Ecto neural progenitor cell (in vitro differentiated cells): ENCODE results near the gene CDC42.
"Not testable (repeated sequence)": the region's sequence is repeated elsewhere in the genome, so short reads cannot be mapped to it uniquely, and the experiment has no call there.

Experiments used
- DNase-seq: peaks from one replicate; pipeline ENCODE4 v3.0.0-alpha.2; 2018; ENCODE audit warnings: low spot score

The CDC42 gene

DNA sequence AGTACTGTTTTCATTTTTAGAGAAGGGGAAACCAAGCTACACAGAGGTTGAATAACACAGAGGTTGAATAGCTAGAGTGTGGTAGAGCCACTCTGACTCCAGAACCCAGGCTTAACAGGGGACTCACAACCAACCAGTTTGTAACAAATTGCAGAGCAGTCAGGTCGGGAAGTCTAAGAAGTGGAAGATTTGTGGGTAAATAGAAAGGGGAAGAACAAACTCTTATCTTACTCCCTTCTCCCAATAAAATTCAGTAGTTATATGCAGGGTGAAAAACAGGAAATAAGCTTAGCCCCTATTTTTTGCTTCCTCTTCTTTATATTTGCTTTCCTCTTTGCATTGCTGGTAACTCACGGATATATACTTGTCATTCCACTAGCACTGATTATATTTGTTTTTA is 23.2 kb downstream of the CDC42 start:
- no peak for DNase-seq

DNA sequence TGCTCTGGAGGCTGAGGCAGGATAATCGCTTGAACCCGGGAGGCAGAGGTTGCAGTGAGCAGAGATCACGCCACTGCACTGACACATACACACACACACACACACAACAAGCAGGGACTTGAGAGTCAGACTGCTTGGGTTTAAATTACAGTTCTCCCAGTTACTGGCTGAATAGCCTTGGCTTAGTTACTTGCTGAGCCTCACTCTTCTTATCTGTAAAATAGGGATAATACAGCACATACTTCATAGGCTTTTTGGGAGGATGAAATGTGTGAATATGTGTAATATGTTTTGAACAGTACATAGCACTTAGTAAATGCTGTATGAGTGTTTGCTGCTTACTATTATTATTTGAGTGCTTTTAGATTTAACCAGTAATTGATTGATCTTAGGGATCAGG is 23.8 kb downstream of the CDC42 start:
- no peak for DNase-seq

DNA sequence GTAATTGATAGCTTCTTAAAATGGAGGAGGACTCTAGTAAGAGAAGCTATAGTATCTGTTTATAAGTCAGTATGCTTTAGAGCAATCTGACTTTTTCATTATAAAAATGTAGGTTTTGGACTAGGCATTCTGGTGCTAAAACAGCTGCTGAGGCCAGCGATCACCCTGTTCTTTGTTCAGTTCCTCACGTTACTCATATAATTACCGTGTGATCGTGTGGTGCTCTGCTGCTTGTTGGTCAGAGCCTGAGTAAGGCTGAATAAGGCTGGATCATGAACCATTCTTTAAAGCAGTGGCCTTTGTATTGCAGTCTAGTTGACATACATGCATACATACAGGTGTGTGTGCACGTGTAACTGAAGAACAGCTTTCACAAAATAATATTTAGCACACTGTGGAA is 25.2 kb downstream of the CDC42 start:
- DNase-seq = no peak

DNA sequence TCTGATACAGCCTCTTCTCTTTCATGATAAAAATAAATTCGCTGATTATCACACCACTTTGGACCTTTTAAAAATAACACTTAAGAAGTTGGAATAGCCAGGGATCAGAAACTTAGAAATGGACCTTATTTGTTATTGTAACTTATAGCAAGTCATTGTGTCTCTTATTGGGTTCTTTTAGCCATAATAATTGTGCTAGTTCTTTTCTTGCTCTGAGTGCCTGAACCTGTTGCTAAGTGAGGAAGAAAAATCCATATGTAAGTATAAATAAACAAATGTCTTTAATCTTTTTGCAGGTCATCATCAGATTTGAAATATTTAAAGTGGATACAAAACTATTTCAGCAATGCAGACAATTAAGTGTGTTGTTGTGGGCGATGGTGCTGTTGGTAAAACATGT is 25.6 kb downstream of the CDC42 start:
- DNase-seq = no peak

DNA sequence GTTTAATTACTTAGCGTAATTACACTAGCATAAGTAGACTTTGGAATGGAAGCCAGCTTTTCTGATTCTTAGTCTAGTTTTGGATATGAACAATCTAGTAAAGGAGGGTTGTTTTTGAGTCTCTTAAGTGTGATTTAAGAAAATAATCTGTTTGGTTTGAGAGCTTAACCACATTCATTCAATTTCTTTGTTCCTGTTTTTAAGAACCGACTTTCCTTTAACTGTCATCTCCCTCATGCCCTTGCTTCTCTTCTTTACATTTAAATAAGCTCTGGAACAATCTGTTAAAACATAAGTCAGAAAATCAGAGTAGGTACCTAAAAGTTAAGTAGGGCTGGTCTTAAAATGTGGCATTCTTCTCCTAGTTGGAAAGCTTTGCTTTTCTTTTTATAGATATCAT is 27.7 kb downstream of the CDC42 start:
- no peak for DNase-seq

DNA sequence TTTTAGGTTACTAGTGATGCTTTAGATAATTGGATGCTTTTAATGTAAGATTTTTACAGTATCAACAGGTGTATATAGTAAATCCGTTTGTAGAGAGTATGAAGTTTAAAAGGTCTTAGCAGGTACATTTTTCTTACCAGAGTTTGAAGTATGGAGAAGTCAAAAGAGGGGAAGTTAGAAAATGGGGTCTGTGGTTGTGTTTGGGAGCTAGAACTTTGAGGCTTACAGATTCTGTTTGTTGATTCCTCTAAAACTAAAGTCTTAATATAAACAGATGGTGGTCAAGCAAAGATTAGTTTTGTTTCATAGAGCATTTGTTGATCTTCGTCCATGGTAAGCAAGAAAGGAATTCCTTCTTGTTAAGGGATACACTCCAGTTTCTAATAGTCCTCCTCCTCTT is 35.8 kb downstream of the CDC42 start:
- no peak for DNase-seq

DNA sequence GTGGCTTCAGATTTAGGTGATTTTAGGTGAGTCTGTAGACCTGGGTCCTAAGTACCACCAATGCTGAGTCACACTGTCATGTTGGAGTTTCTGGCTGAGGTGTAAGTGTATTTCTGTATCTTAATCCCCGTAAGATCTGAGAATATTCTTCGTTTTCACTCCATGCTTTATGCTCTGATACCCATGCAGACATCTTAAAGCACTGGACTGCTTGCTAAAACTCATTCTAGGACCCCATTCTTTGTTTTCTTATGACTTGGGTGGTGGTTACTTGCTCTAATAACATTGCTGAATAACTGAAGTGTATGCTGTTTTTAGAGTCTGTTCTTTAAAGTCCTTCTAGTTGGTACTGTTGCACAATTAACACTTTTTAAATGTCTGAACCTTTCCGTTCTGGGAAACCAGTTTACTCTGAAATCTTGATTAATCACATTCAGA is 36.6 kb downstream of the CDC42 start:
- DNase-seq = no peak

DNA sequence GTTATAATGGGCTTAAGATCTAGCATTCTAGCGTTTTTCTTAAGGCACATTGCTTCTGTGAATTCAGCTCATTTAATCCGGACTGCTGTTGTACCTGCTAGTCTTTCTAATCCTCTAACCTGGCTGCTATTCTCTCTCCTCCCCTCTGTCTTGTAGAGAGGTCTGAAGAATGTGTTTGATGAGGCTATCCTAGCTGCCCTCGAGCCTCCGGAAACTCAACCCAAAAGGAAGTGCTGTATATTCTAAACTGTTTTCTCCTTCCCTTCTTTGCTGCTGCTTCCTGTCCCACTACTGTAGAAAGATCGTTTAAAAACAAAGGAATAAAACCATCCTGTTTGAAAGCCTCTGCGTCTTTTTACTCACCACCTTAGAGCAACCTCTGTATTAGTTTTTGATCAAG is 37.3 kb downstream of the CDC42 start:
- no peak for DNase-seq

DNA sequence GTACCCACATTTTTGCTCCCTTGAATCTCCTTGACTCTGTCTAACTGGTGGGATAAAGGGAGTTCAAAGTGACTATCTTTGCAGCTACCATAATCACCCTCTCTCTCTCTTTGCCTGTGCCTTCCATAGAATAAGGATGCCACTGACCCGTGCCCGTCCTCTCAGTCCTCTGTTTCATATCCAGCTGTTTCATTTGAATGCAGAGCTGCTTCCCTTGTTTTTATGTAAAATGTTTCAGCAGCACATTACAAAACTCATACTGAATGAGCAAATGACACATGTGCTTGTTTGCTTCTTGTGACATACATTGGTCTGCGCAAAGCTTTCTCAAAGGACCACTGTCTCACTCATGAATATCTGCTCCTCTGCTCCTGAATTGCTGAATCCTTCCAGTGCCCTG is 38.4 kb downstream of the CDC42 start:
- DNase-seq = no peak

DNA sequence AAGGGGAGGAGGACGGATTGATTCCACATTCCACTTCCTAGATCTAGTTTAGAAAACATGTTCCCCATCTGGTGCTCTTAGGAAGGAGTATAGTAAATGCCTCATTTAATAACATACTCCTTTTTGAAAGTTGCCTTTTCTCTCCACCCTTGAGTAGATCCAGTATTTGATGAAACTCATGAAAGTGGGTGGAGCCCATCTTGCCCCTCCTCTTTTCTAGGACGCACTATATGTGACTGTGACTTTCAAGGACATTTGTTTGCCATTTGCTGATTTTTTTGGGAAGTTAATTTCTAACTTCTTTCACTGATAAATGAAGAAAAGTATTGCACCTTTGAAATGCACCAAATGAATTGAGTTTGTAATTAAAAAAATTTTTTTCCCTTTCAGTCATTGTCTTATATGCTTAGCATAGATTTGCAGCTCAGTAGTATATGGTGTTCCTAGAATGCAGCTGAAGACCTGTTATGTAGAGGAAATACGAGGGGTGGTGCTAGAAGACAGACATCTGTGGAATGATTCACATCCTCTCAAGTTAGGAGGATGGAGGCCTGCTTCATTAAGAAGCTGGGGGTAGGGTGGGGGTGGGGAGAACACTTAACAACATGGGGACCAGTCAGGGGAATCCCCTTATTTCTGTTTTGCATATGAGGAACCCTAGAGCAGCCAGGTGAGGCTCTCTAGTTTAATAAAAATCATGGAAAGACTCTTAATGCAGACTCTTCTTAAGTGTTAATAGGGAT is 39.7 kb downstream of the CDC42 start:
- not testable (repeated sequence) for DNase-seq

DNA sequence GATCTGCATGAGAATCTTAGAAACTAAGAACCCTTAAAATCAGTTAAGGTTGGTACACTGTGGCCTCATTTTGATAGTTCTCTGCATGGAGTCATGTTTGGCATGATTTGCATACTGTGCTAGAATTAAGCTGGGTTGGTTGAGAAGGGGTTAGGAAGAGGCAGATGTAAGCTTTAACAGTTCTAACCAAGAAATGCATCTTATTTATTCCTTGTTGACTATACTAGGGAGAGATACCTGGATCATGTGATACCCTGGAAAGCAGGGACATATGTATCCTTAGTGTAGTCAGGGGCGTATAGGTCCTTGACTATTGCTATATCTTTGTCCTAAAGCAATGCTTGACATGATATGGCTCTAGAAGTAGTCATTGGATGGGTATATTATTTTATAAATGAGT is 41.0 kb downstream of the CDC42 start:
- DNase-seq = no peak

DNA sequence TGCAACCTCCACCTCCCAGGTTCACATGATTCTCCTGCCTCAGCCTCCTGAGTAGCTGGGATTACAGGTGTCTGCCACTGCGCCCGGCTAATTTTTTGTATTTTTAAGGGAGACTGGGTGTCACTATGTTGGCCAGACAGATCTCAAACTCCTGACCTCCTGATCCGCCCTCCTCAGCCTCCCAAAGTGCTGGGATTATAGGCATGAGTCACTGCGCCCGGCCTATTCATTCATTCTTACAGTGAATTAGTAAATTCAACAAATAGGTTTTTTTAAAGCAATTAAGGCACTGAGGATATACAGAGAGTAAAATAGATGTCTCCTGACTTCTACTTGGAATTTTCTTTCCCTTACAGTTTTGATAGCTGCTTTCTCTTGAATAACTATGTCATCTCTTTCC is 43.5 kb downstream of the CDC42 start:
- DNase-seq = no peak

DNA sequence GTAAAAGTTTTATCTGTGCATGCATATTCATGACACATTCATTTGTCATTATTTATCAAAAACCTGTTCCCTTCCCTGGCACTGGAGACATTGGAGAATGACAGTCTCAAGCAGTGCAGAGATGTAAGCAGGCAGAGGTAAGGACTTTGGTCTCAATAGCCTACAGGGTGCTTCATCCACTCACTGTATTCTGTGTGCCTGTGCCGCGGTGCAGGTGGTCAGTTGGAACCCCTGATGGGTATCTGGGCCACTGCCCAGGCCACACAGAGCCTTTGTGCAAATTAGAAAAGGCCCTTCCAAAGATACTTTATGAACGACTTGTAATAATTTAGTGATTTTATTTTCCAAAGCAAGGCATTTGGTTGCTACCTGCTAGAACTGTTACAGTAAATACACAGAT is 44.0 kb downstream of the CDC42 start:
- DNase-seq = no peak

DNA sequence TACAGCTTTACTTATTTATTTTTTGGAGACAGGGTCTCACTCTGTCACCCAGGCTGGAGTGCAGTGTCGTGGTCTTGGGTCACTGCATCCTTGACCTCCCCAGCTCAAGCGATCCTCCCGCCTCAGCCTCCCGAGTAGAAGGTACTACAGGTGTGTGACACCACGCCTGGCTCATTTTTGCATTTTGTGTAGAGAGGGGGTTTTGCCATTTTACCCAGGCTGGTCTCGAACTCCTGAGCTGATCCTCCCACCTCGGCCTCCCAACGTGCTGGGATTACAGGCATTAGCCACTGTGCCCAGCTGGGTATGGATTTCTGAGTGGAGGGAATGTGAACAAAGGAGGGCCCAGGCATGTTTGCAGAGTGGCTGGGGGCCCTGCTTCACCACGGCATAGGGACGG is 46.2 kb downstream of the CDC42 start:
- DNase-seq = no peak

DNA sequence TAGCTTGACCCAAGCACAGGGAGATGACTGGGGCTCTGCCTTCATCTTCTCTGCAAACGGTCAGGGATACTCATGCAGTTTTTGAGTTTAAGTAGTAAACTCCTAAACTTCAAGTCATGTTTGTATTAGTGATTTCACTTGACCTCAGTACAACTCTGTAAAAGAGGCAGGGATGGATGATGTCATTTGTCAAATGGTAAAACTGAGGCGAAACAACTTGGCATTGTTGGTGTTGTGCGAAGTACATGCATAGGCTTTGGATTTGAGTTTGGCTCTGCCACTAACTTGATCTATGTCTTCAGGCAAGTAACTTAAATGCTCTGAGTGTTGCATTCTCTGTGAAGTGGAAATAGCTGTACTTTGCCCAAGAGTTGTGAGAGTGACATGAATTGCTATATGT is 47.7 kb downstream of the CDC42 start:
- DNase-seq = no peak

DNA sequence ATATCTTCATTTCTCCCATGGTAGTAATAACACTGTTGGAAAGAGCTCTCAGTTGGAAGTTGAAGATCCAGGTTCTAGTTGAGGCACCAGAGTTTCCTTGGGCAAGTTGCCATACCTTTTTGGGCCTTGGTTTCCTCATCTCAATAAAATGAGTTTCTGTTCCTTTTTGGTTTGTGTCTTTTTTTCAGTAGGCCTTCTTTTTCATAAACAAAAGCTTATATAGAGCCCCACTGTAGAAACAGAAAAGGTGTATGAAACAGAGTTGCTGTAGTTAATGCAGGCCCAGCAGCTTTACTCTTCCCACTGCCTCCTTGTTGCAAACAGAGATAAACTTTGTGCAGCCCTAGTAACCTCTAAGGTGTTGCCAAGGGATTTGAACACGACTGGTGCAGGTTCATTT is 48.7 kb downstream of the CDC42 start:
- DNase-seq = no peak

DNA sequence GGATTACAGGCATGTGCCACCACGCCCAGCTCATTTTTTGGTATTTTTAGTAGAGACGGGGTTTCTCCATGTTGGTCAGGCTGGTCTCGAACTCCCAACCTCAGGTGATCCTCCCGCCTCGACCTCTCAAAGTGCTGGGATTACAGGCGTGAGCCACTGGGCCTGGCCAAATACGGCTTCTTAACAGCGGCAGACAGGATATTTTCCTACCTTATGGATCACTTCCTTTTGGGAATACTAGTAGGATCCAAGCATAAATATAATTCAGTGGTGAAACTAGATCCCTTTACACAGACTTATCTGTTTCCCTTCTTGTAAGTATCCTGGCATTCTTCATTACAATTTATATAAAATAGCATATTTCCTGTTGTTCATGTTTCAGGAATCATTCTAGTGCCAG is 49.5 kb downstream of the CDC42 start:
- no peak for DNase-seq

DNA sequence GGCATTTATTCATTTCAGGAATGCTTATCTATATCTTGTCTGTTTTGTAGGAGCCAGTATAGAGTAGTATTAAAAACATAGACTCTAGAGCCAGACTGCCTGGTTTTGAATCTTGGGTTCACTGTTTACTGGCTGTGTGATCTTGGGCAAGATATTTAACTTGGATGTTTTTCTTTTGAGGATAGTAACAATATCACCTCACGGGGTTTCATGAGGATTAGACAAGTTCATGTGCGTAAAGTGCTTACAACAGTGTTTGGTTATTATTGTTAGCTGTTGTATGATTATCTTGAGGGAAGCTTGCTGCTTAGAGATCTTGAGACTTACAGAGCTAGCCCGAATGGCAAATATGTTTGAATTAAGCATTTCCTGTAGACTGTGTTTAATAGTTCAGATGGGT is 50.2 kb downstream of the CDC42 start:
- no peak for DNase-seq

DNA sequence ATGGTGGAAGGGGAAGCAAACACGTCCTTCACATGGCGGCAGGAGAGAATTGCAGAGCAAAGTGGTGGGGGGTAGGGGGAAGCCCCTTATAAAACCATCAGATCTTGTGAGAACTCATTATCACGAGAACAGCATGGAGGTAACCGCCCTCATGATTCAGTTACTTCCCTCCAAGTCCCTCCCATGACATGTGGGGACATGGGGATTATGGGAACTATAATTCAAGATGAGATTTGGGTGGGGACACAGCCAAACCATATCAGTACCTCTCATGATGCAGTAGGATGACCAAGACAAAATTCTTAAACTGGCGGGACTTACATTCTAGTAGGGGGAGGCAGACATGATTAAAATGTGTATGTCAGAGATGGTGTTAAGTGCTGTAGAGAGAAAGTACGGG is 51.6 kb downstream of the CDC42 start:
- no peak for DNase-seq

DNA sequence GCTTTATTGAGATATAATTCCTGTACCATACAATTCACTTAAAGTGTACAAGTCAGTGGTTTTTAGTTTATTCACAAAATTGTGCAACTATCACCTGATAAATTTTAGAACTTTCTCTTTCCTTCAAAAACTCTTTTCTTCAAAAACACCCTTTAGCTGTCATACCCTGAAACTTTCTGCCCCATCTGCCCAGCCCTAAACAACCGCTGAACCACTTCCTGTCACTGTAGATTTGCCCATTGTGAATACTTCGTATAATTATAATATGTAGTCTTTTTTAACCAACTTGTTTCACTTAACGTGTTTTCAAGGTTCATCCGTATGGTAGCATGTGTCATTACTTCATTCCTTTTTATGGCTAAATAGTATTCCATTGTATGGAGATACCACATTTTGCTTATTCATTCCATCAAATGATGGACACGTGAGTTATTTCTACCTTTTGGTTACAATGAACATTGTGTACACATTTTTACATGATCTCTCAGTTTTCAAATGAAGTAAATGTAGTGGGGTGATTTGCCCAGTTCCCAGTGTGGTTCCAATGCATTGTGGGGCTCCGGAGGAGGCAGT is 52.4 kb downstream of the CDC42 start:
- DNase-seq = no peak

DNA sequence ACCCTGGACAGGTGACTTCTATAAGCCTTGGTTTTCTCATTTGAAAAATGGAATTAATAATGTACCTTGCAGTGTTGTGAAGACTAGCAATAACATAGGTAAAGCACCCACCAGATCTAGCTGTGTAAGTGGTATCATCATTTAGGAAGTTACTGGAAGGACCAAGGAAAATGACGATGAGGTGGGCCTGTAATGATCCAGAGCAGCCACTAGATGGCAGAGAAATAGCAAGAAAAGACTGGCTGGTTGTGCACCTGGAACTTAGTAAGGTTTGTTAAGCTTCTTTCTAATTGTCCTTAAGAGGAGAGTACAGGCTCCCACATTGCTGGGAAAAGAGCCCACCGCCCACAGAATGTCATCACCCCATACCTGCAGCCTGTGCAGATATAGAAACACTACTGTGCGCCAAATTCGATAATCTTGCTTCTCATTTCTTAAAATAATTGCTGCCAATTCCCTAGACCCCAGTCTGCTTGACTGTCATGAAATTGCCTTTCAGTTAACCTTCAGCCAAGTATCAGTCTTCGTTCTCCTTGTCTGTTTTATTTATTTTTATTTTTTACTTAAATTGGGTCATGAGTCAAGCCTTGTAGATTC is 53.2 kb downstream of the CDC42 start:
- no peak for DNase-seq

DNA sequence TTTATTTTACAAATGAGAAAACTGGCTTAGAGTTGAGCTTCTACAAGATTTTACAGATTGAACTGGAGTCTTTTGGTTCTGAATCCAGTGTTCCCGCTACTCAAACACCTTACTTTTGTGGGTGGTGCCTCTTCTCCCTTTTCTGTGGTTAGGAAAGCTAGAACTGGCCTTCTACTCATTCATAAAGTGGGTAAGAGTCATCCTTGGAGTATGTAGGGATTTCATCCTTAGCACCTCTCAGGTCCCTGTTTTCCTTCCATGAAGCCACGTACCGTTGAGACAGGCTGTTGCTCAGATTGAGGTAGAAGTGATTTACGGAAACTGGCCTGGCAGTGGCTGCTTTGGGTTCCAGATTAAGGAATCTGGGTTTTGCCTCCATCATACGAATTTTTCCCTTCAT is 54.6 kb downstream of the CDC42 start:
- DNase-seq = no peak

DNA sequence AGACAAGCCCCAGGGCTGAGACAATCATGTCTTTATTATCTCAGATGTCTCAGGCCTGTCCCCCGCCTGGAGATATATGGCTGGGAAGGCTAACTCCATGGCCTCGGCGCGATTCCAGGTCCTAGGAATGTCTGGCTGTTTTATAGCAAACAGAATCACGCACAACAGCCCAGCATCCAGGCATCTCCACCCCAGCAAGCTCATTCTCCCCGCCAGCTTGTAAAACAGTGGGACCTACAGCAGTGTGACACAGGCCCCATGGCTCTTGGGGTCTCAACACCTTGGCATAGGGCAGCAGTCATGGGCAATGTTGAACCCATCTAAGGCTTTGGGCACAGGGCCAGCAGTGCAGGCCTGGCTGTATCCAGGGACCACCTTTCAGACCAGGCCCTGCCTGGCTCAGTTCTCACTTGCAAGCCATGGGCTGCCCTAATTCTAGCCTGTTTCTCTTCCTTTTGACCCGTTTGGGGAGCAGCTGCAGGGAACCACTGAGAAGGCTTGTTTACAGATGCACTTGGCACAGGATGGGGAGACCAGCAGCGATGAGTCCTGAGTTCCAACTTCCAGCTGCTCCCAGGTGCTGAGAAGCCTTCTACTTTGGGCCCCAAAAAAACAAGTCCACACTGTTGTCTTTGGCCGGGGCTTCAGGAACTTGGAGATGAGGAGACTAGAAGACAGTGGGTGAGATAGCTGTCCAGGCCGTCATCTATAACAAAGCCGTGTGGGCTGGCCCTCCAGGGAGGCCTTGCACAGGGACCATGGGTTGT is 56.0 kb downstream of the CDC42 start:
- no peak for DNase-seq
